A549 (cell line): Measurements from ENCODE around the gene TMTC2. TPM values are rescaled to one million over a fixed set of nuclear protein-coding genes. Genes with fewer than 3 reads are reported as not detected.

Source experiments
- ATAC-seq, 2 experiments: fragments of 200-7000 bp in 1 of 2; fragments of >200 bp in 1 of 2; cut with Nextera tagmentation in 1 of 2; cut with Tn5 transposase in 1 of 2; 3 replicates each; pipeline versions ENCODE4 v1.8.0 to v1.9.1; 2018 to 2020; ENCODE audit warnings: mild to moderate bottlenecking in 1 of 2, moderate library complexity in 1 of 2
- CTCF ChIA-PET: fragments of 300-600 bp; sonication (Branson Sonifier 250); formaldehyde crosslinking; extraction: SDS; loops from one replicate; lab custom pipeline; 2021; ENCODE audit warnings: antibody characterized with exemption, inconsistent platforms; lab: Yijun Ruan, JAX
- POLR2A ChIA-PET: fragments of 350-600 bp; formaldehyde crosslinking; extraction: SDS; loops from one replicate; lab custom pipeline; 2021; ENCODE audit warnings: antibody characterized with exemption, inconsistent platforms; lab: Yijun Ruan, JAX
- DNase-seq, 2 experiments: peaks; one replicate each; pipeline versions ENCODE4 v3.0.0 to v3.0.0-alpha.2; 2011 to 2016; ENCODE audit warnings: low read depth in 1 of 2, low spot score in 1 of 2
- FAIRE-seq: peaks from 2 replicates; lab custom pipeline; 2011; peaks lifted over from hg19 to GRCh38; lab: Jason Lieb, UNC
- H3K27ac ChIP-seq, 2 experiments: fragments of >200 bp; sonication (Bioruptor Twin); formaldehyde crosslinking; 3 replicates each; pipeline ENCODE4 v1.5.1; 2016 to 2017
- H3K4me1 ChIP-seq: fragments of >200 bp; sonication (Bioruptor Twin); formaldehyde crosslinking; 3 replicates; pipeline ENCODE4 v1.6.1; 2016
- H3K4me2 ChIP-seq: fragments of >200 bp; sonication (Bioruptor Twin); formaldehyde crosslinking; 3 replicates; pipeline ENCODE4 v1.6.1; 2016
- H3K4me3 ChIP-seq: fragments of >200 bp; sonication (Bioruptor Twin); formaldehyde crosslinking; 3 replicates; pipeline ENCODE4 v1.5.1; 2016
- H3K9me3 ChIP-seq: fragments of >200 bp; sonication (Bioruptor Twin); formaldehyde crosslinking; 3 replicates; pipeline ENCODE4 v1.6.1; 2016
- ATOH8 ChIP-seq: fragments of 250-450 bp; sonication (Bioruptor Pico); IDR thresholded peaks from 2 replicates; pipeline ENCODE4 v1.5.0; 2020; ENCODE audit warnings: low read depth, mild to moderate bottlenecking, moderate library complexity
- CBX2 ChIP-seq: fragments of 200-600 bp; sonication (generic); IDR thresholded peaks from 2 replicates; pipeline ENCODE4 v1.6.1; 2016; ENCODE audit warnings: low read depth, mild to moderate bottlenecking, borderline replicate concordance
- CHD2 ChIP-seq: fragments of 150-350 bp; IDR thresholded peaks from 2 replicates; pipeline ENCODE4 v1.6.1; 2014; ENCODE audit warnings: low read length; ENCODE audit not compliant: partially characterized antibody
- ELK1 ChIP-seq: fragments of 150-350 bp; IDR thresholded peaks from 2 replicates; pipeline ENCODE4 v1.6.1; 2014; ENCODE audit warnings: low read depth, mild to moderate bottlenecking, low read length
- FOSL2 ChIP-seq, 2 experiments: fragments of 450-650 bp in 1 of 2; fragments of >200 bp in 1 of 2; sonication (Bioruptor Twin) in 1 of 2; formaldehyde crosslinking; IDR thresholded peaks; 2 replicates each; pipeline versions ENCODE4 v1.5.0 to v1.6.1; 2016 to 2020; ENCODE audit warnings: mild to moderate bottlenecking in 1 of 2, moderate library complexity in 1 of 2
- GATA3 ChIP-seq: IDR thresholded peaks from 2 replicates; pipeline ENCODE4 v1.6.1; 2012; ENCODE audit warnings: borderline replicate concordance
- HES2 ChIP-seq: fragments of >200 bp; sonication (Bioruptor Twin); formaldehyde crosslinking; IDR thresholded peaks from 2 replicates; pipeline ENCODE4 v1.6.1; 2016
- HOXB13 ChIP-seq: fragments of 250-450 bp; sonication (Bioruptor Pico); IDR thresholded peaks from 2 replicates; pipeline ENCODE4 v1.5.0; 2020; ENCODE audit warnings: low read depth, mild to moderate bottlenecking, moderate library complexity
- HOXB5 ChIP-seq: fragments of 250-450 bp; sonication (Bioruptor Pico); IDR thresholded peaks from 2 replicates; pipeline ENCODE4 v1.5.0; 2020; ENCODE audit warnings: mild to moderate bottlenecking, moderate library complexity
- JUN ChIP-seq, 2 experiments: fragments of >200 bp; sonication (Bioruptor Twin); formaldehyde crosslinking; IDR thresholded peaks; 2 replicates in 1 of 2; 3 replicates in 1 of 2; pipeline ENCODE4 v1.6.1; 2016 to 2017
- MAFK ChIP-seq: fragments of 450-650 bp; IDR thresholded peaks from 2 replicates; pipeline ENCODE4 v1.6.1; 2014; ENCODE audit not compliant: partially characterized antibody
- MAZ ChIP-seq: fragments of 150-350 bp; IDR thresholded peaks from 2 replicates; pipeline ENCODE4 v1.6.1; 2014; ENCODE audit warnings: antibody characterized with exemption, low read depth, low read length, borderline replicate concordance
- NFE2L2 ChIP-seq: fragments of 150-350 bp; conservative IDR thresholded peaks from 2 replicates; pipeline ENCODE4 v1.6.1; 2014; ENCODE audit warnings: low read length
- NPAS2 ChIP-seq: fragments of 250-450 bp; sonication (Bioruptor Pico); IDR thresholded peaks from 2 replicates; pipeline ENCODE4 v1.8.0; 2022; ENCODE audit warnings: mild to moderate bottlenecking, moderate library complexity, borderline replicate concordance
- PHF8 ChIP-seq: fragments of 200-600 bp; sonication (generic); IDR thresholded peaks from 2 replicates; pipeline ENCODE4 v1.6.1; 2016; ENCODE audit warnings: low read depth, mild to moderate bottlenecking, antibody characterized with exemption, moderate library complexity, borderline replicate concordance
- RAD21 ChIP-seq, 2 experiments: fragments of >200 bp in 1 of 2; sonication (Bioruptor Twin) in 1 of 2; formaldehyde crosslinking in 1 of 2; IDR thresholded peaks in 1 of 2; conservative IDR thresholded peaks in 1 of 2; 2 replicates in 1 of 2; 3 replicates in 1 of 2; pipeline ENCODE4 v1.6.1; 2012 to 2018; ENCODE audit warnings: inconsistent platforms in 1 of 2
- RARB ChIP-seq: fragments of 250-450 bp; sonication (Bioruptor Pico); IDR thresholded peaks from 2 replicates; pipeline ENCODE4 v1.8.0; 2021; ENCODE audit warnings: mild to moderate bottlenecking, moderate library complexity
- ZC3H11A ChIP-seq: fragments of 450-650 bp; IDR thresholded peaks from 2 replicates; pipeline ENCODE4 v1.6.1; 2014; ENCODE audit warnings: antibody characterized with exemption, mild to moderate bottlenecking
- ZFP36 ChIP-seq: fragments of 450-650 bp; IDR thresholded peaks from 2 replicates; pipeline ENCODE4 v1.6.1; 2014; ENCODE audit warnings: borderline replicate concordance; ENCODE audit not compliant: partially characterized antibody
- ZSCAN20 ChIP-seq: fragments of 250-450 bp; sonication (Bioruptor Pico); IDR thresholded peaks from 2 replicates; pipeline ENCODE4 v1.8.0; 2022; ENCODE audit warnings: mild to moderate bottlenecking, moderate library complexity
- WGBS: methylation state at CpG from one replicate; pipeline ENCODE4 v1.1.6; 2017; ENCODE audit errors: missing lambda C conversion rate; 5-methylcytosine and 5-hydroxymethylcytosine counted together
- polyA plus RNA-seq, 4 experiments: library from polyadenylated mRNA; depleted of rRNA in 3 of 4; stranded (reverse); fragments of >200 nt; fragmentation: RNase III in 1 of 4; extraction: RNeasy Plus Mini Kit Qiagen cat#74134 plus additional on column Dnase treatment in 1 of 4; gene quantifications; 2 replicates in 3 of 4; 3 replicates in 1 of 4; pipeline ENCODE4 v1.2.3, GENCODE V29; 2011 to 2017

TMTC2 gene
- polyA plus RNA-seq, 2 of the 4 experiments (the other 2 are of a cell fraction), result 1.8 to 5.3 TPM

- FAIRE-seq, result no peak
- CTCF ChIA-PET, result no interaction called here
- no peak for ATAC-seq
- DNase-seq, result no peak
- 70% methylated on average over 2 of the region's 2 CpGs for WGBS
- no peaks in the 10 kb centered on the region for H3K9me3 ChIP-seq
- no peaks in the 10 kb centered on the region for H3K4me1 ChIP-seq
- no peak overlapping the region for H3K27ac ChIP-seq
- H3K4me3 ChIP-seq, result no peak overlapping the region
- H3K4me2 ChIP-seq, result no peak overlapping the region
- POLR2A ChIA-PET, result no interaction called here
- TF ChIP-seq RAD21 (conservative IDR thresholded peaks at IDR 0.05 in 1 of 2, IDR thresholded peaks at IDR 0.05 in 1 of 2), result no peak
- TF ChIP-seq, all 56 proteins: peak for 0
These were observed 263.6 kb downstream of the TMTC2 start for GRCh38 chr12:82950356-82950755.

GRCh38 chr12:82952946-82953345 is 266.2 kb downstream of the TMTC2 start:
- H3K4me2 ChIP-seq, result no peak overlapping the region
- TF ChIP-seq JUN (IDR thresholded peaks at IDR 0.05) (no peak), ZSCAN20 (no peak), PHF8 (no peak), CHD2 (no peak), HES2 (no peak), MAFK (no peak), CBX2 (no peak), ZFP36 (no peak), NFE2L2 (no peak), HOXB13 (CRISPR knock-in tag) (no peak), MAZ (no peak), HOXB5 (CRISPR knock-in tag) (no peak), ELK1 (no peak), ATOH8 (no peak), NPAS2 (no peak), GATA3 (no peak)
- ATAC-seq, result no peak
- DNase-seq, result no peak
- 63% methylated on average over 3 of the region's 3 CpGs for WGBS
- no peak for FAIRE-seq
- no peak overlapping the region for H3K27ac ChIP-seq
- no peak overlapping the region for H3K4me3 ChIP-seq
- POLR2A ChIA-PET, result no interaction called here
- no peaks in the 10 kb centered on the region; the same call in 2 of the 3 replicates for H3K9me3 ChIP-seq
- no peaks in the 10 kb centered on the region for H3K4me1 ChIP-seq
- CTCF ChIA-PET, result no interaction called here

GRCh38 chr12:82953397-82953796 is 266.7 kb downstream of the TMTC2 start:
- ATAC-seq (no peak), DNase-seq (no peak), FAIRE-seq (no peak)
- Histone ChIP-seq H3K4me2 (no peak overlapping the region), H3K4me3 (no peak overlapping the region), H3K4me1 (no peaks in the 10 kb centered on the region), H3K9me3 (no peaks in the 10 kb centered on the region; the same call in 2 of the 3 replicates), H3K27ac (no peak overlapping the region)
- ChIA-PET POLR2A (no interaction called here), CTCF (no interaction called here)
- TF ChIP-seq ZC3H11A (no peak), RARB (no peak), FOSL2 (IDR thresholded peaks at IDR 0.05) (no peak), FOSL2 (CRISPR knock-in tag; IDR thresholded peaks at IDR 0.05) (no peak), MAFK (no peak)
- TF ChIP-seq, all 56 proteins: peak for 0
- 92% methylated on average over 1 of the region's 1 CpG for WGBS
